ENCODE data around the gene ZNRD2.

GRCh38 chr11:65562020-65562419 is 8.3 kb upstream of the ZNRD2 start:
- TF ChIP-seq RAD21 (IDR thresholded peaks at IDR 0.05 in 1 of 2, conservative IDR thresholded peaks at IDR 0.05 in 1 of 2; ENCODE audit: low read depth in 2 of 2, low read length in 2 of 2) (no peak), SRF (IDR thresholded peaks at IDR 0.05; ENCODE audit: low read depth, low read length) (no peak), ATF2 (IDR thresholded peaks at IDR 0.05; ENCODE audit: low read length) (no peak)
